RPMI8226 (cell line): ENCODE results near the gene HSPA6.
"Not testable (repeated sequence)": the region's sequence is repeated elsewhere in the genome, so short reads cannot be mapped to it uniquely, and the experiment has no call there.

Source experiments
- DNase-seq: peaks from one replicate; pipeline ENCODE4 v3.0.0-alpha.2; 2015

HSPA6 gene

DNA sequence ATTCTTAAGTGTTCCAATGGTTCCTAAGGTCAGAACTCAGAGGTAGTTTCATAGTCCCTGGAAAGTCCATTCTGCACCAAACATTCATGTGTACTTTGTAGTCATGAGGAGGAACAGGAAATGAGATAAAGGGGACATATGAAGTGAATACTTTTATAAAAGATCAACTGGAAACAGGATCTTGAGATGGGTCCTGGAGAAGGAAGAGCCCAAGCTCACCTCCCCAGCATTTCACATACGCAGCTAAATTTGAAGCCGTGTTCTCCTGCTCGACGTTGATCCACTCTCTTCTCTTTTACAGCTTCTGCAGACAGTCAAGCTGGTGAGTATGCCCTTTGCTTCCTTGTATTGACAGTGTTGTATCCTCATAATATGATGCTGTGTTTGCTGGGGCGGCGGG, 18.7 kb upstream of the HSPA6 start:
- no peak for DNase-seq

- DNase-seq, result no peak
Measured at GRCh38 chr1:161506336-161507223, 17.8 kb upstream of the HSPA6 start.

- no peak for DNase-seq
Measured at GRCh38 chr1:161510477-161510876, 13.9 kb upstream of the HSPA6 start.

DNA sequence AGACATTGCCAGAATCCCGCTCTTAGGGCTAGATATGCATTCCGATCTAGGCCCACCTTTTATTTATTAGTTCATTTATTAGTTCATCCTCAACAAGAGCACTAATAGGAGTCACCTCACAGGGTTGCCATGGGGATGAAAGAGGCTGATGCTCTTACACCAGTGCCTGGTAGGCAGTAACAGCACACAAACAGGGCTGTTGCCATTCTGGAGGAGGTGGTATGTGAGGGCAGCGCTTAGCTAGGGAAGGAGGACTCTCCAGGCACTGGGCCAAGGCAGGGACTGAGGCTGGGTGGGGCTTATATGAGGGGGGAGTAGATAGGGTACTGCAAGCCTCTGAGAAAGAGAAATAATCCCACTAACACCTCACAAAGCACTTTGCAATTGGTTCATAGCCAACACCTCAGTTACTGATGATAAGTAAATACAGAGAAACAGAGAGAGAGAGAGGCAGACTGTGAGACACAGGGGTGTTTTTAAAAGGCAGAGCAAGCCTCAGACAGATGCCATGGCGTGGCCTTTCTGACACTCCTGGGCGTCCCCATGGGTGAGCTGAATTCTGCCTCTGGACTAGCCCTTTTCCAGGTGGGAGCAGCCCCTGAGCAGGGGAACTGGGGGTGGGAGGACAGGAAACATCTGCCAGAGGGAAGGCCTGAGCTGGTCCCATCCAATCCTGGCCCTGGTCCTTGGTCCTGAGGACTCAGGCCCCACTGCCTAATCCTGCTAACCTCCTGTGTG, 13.2 kb upstream of the HSPA6 start:
- DNase-seq, result peak; percentile 53

- DNase-seq, result no peak
Measured at GRCh38 chr1:161511756-161512060, 12.6 kb upstream of the HSPA6 start.

DNA sequence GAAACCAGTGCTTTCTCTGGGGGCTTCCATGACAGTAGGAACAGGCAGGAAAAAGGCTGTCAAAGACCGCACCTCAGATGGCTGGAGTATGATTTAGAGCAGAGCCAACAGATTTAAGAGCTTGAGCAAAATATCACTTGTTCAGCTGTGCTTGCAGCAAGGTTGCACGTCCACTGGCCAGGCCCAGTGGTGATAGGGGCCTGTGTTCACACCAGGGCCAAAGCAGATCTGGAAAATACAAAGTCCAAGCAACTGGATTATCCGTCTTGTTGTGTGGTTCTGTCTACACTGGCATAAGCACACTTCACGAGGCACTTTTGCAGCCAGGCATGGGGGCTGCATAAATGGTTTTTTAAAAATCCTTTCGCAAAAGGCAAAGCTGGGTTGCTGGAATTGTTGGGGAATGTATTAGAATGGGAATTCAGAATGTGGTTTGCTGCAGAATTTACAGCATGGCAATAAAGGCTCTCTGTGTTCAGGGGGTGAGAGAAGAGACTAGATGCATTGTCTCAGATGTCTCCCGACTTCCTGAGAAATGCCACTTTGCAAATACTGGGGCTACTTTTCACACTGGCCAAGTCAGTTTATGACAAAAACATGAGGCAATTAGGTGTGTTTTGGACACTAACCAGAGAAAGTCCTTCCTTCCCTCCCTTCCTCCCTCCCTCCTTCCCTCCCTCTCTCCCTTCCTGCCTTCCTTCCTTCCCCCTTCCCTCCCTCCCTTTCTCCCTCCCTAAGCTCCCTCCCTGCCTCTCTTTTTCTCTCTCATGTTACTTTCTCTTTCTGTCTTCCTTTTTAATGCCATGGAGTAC, 11.5 kb upstream of the HSPA6 start:
- DNase-seq, result not testable (repeated sequence)

- DNase-seq, result not testable (repeated sequence)
Measured at GRCh38 chr1:161513448-161513780, 10.9 kb upstream of the HSPA6 start.

DNA sequence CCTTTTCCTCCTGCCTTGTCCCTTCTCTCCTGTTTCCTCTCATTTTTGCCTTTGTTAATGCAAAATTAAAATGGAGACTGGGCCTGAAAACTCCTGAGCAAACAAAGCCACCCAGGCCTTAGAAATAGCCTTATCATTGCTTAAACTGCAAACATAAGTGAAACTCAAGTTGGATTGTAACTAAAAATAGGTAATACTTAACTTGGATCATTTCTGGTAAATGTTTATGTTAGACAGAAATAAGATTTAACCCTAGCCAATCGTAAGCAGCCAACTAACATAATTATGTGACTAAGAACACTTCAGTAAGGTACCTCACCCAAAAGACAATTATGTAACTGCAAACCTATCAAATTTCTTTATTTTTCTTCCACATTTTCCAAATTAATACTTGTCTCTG, 10.4 kb upstream of the HSPA6 start:
- not testable (repeated sequence) for DNase-seq

DNA sequence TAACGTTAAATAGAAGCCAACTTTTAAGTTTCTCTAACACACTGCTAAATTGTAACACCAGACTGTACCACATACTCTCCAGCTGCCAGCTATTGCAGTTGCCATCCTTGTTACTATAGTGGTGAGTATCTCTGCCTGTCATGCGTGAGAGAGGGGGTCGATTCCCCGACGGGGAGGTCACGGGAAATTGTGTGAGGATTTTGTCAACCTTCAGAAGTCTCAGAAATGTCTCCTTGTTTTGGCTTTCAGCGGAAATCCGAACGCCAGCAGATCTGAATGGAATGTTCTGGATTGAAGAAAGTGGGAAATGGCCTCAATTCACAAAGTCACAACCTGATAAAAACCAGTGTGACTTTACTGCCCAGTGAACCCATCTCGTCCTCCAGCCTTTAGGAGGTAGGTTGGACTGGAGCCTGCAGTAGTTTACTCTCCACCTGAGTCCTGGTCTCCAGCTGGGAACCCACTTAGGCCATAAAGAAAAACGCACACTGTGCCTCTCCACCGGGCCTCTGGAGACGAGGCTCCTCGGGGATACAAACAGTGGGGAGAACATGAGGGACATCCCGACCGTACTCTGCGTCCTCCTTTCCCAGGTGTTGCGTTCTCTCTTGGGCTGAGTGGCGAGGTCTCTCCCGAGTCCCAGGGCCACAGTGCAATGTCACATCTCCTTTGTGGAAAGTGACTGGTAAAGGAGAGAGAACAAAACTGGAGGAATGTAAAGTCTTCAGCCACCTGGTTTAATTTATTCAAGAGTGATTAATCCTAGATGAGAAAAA, 1.1 kb upstream of the HSPA6 start:
- not testable (repeated sequence) for DNase-seq

DNA sequence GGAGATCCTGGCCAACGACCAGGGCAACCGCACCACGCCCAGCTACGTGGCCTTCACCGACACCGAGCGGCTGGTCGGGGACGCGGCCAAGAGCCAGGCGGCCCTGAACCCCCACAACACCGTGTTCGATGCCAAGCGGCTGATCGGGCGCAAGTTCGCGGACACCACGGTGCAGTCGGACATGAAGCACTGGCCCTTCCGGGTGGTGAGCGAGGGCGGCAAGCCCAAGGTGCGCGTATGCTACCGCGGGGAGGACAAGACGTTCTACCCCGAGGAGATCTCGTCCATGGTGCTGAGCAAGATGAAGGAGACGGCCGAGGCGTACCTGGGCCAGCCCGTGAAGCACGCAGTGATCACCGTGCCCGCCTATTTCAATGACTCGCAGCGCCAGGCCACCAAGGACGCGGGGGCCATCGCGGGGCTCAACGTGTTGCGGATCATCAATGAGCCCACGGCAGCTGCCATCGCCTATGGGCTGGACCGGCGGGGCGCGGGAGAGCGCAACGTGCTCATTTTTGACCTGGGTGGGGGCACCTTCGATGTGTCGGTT, 477 bp downstream of the HSPA6 start:
- not testable (repeated sequence) for DNase-seq

DNA sequence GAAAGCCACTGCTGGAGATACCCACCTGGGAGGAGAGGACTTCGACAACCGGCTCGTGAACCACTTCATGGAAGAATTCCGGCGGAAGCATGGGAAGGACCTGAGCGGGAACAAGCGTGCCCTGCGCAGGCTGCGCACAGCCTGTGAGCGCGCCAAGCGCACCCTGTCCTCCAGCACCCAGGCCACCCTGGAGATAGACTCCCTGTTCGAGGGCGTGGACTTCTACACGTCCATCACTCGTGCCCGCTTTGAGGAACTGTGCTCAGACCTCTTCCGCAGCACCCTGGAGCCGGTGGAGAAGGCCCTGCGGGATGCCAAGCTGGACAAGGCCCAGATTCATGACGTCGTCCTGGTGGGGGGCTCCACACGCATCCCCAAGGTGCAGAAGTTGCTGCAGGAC, 981 bp downstream of the HSPA6 start:
- DNase-seq, result not testable (repeated sequence)

DNA sequence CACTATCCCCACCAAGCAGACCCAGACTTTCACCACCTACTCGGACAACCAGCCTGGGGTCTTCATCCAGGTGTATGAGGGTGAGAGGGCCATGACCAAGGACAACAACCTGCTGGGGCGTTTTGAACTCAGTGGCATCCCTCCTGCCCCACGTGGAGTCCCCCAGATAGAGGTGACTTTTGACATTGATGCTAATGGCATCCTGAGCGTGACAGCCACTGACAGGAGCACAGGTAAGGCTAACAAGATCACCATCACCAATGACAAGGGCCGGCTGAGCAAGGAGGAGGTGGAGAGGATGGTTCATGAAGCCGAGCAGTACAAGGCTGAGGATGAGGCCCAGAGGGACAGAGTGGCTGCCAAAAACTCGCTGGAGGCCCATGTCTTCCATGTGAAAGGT, 1.6 kb downstream of the HSPA6 start:
- not testable (repeated sequence) for DNase-seq

DNA sequence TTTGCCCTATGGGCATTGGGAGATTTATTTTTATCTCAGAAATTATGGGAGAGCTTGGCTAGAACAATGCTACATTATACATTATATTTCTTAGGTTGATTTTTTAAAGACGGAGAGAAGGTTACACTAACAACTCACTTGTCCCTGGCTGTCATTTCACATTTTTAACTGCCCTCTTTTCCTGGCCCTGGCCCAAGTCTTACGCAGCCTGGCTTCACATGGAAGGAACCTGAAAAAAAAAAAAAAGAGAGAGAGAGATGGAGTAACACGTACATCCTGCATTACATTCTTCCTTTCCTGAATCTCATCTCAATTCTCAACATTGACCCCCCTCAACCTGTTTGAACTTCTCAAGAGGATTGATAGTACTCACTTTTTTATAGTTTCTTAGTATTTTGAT, 4.2 kb downstream of the HSPA6 start:
- peak; percentile 56 for DNase-seq

DNA sequence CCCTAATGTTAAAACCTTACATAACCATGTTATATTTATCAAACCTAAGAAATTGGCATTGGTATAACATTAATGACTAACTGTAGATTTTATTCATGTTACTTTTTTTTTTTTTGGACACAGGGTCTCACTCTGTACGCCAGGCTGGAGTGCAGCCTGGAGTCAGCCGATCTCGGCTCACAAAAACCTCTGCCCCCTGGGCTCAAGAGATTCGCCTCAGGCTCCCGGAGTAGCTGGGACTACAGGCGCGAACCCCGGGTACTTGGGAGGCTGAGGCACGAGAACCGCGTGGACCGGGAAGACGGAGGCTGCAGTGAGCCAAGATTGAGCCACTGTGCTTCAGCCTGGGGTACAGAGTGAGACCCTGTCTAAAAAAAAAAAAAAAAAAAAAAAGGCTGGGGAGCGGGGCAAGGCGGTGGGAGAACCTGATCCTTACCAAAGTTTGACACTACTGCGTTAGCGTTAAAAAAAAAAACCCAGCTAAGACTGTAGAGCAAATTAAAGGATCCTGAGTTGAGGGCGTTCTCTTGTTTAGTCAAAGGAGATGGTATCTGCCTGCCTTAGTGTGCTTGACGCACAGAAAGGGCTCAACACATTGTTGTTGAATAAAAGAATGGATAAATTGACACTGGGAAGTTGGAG, 5.2 kb downstream of the HSPA6 start:
- DNase-seq, result not testable (repeated sequence)

- DNase-seq, result peak; percentile 80
Measured at GRCh38 chr1:161530158-161530557, 5.8 kb downstream of the HSPA6 start.

- peak; percentile 97 for DNase-seq
Measured at GRCh38 chr1:161530671-161531641, 6.6 kb downstream of the HSPA6 start.

DNA sequence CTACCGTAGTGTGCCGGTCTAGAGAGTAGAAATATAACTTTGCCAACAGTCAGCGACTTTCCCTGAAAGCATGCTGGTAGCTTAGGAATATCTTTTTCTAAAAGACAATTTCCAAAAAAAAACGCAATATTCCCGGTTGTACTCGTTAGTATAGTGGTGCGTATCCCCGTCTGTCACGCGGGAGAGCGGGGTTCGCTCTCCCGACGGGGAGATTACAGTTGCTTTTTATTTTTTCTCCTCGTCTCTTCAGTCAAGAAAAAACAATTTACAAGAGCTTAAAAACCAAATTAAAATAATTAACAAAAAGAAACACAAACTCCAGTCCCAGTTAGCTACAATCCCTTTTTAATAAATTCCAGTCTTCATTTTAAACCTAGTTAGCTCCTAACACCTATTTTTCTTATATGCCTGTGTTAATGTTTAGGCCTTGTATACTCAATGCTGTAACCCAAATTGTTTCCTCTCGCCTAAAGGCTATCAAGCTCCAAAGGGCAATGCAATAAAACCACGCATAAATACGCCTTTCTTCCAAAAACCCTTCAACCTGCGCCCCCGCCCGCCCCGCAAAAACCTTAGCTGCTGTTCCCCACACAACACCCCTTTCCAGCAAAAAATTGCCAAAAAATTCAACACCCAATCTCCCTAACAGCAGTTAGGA, 7.8 kb downstream of the HSPA6 start:
- DNase-seq, result no peak

GRCh38 chr1:161532644-161533567, 8.6 kb downstream of the HSPA6 start:
- DNase-seq, result not testable (repeated sequence)
